Posterior vena cava (tissue), 2 donors: Measurements from ENCODE around the gene TMEM178B. TPM values are rescaled to one million over a fixed set of nuclear protein-coding genes. Genes with fewer than 3 reads are reported as not detected.
"Not testable (repeated sequence)": the region's sequence is repeated elsewhere in the genome, so short reads cannot be mapped to it uniquely, and the experiment has no call there.

ENCODE experiments used
- DNase-seq: peaks from one replicate; pipeline ENCODE4 v3.0.0-alpha.2; 2020; ENCODE audit warnings: low spot score
- intact Hi-C, 2 donors: fragments of 100-400 bp; cut with DNase I; formaldehyde crosslinking; loops; one replicate each; pipeline versions ENCODE4 v1.14.1 to v1.14.2; 2022 to 2023
- total RNA-seq, 2 donors: library from RNA; stranded (reverse); fragmentation: NEBNext Ultra II Directional; extraction: Animal tissue kit (Norgen Biotek cat#: 25700); gene quantifications; one replicate each; pipeline ENCODE4 v1.2.1, GENCODE V29; 2021
- donor health status: DM: yes; HTN: yes; CAD: no.
- donor health status: DM: yes; HTN: yes; CAD: no.

The TMEM178B gene
- total RNA-seq, 2 donors from 2014 or later: 1.00 to 1.2 TPM

DNA sequence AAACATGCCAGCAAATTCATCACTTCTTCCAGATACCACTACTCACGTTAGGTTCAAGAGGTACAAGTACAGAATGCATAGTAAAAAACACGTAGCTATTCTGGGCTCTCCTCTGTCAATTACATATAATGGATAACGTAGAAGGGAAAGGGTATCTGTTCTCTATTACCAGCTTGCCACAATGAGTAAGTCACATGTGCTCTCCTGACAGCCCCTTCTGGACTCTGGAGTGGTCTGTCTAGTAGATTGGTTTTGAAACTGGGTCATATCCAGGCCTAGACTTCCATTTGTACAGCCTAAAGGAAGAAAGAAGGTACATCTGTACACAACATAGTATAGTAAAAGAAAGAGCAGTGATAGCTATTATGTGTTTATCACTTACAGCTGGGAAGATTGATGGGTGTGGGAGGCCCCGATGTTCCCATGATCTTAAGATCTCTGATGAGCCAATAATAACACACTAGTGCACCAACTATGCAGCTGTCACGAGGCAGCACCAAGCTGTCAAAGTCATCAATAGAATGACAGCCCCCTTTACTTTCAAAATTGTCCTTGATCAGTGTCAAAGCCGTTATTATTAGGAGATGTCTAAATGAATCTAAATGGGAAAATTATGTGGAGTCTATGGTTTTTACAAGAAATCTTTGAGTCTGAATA lies 315.4 kb downstream of the TMEM178B start:
- no peak for DNase-seq
- intact Hi-C loops: no loop called here

- DNase-seq: no peak
- intact Hi-C loops: no loop called here
These were observed 316.5 kb downstream of the TMEM178B start for GRCh38 chr7:141390339-141390738.

DNA sequence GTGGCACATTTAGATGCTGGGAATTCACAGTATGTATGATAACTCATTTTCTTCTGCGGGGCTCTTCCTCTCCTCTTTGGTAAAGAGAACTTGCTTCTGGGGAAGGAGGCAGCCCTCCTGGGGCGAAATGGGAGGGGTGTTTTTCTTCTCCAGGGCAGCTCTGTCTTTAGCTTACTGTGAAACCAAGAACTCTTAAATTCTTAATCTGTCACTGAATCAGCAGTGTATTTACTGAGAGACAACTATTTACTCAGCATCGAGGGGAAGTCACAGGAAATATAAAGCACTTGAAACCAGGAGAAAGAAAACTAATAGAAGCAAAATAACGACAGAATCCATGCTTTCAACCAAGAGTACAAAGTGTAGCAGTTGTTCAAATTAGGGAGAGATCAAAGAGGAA lies 319.2 kb downstream of the TMEM178B start:
- intact Hi-C loops: no loop called here
- DNase-seq: no peak

- intact Hi-C loops: no loop called here
- no peak for DNase-seq
These were observed 323.6 kb downstream of the TMEM178B start for GRCh38 chr7:141397236-141398163.

DNA sequence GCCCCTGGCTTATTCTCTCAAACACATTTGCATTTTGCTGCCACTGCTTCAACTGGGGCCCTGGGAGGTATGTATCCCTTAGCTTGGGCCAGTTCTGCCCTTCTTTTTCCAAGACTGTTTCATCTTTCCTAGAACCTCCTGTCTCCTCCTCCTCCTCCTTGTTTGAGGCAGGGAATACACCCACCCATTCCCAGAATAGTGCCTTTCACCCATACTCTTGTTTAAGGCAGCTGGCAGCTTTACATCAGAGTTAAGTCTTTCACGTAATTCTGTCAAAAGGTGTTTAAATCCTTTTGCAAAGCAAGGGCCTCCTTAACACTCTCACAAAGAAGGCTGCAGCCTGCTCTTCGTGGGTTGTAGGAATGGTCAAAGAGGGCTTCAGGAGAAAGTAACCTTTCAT lies 326.5 kb downstream of the TMEM178B start:
- intact Hi-C loops: no loop called here
- DNase-seq: no peak

DNA sequence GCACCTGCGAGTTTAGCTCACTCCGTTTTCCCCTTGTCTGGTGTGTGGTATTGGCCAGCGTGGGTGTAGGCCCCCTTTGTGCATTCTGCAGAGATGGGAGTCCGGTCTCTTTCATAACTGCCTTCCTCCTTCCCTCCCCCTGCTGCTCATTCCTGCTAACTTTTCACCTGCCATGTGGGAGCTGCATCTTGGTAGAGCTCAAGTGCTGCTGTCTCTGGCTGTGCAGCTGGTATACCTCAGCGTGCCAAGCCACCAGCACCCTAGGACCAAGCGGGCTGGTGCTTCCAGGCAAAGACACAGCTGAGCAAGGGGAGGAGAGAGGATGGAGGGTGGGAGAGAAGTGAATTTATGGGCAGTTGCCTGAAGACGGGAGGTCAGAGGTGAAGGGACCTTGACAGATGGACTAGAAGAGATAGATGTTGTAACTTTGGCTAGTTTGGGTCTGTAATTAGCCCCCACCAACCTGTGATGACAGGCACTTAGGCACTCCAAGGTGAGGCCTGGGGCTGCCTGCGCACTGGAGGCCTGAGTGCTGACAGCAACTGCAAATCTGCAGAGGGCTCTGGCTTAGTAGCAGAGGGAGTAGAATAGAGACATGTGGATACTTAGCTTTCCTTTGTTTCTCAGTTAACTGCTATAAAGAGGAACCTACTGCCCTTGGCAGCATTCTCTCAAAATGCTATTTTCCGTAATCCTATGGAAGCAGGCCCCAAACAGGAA lies 328.6 kb downstream of the TMEM178B start:
- intact Hi-C loops: no loop called here
- no peak for DNase-seq

DNA sequence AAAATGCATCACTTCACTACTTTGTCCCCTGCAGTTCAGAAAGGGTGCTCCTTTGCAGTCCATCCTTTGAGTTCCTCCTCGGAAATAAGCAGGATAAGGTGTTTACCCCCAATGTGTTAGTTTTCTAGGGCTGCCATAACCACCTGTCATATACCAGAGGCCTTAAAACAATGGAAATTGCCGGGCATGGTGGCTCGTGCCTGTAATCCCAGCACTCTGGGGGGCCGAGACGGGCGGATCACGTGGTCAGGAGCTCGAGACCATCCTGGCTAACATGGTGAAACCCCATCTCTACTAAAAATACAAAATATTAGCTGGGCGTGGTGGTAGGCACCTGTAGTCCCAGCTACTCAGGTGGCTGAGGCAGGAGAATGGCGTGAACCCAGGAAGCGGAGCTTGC lies 330.0 kb downstream of the TMEM178B start:
- intact Hi-C loops, DNase-seq: not testable (repeated sequence)

- DNase-seq: no peak
- intact Hi-C loops: no loop called here
These were observed 332.5 kb downstream of the TMEM178B start for GRCh38 chr7:141406347-141406746.

DNA sequence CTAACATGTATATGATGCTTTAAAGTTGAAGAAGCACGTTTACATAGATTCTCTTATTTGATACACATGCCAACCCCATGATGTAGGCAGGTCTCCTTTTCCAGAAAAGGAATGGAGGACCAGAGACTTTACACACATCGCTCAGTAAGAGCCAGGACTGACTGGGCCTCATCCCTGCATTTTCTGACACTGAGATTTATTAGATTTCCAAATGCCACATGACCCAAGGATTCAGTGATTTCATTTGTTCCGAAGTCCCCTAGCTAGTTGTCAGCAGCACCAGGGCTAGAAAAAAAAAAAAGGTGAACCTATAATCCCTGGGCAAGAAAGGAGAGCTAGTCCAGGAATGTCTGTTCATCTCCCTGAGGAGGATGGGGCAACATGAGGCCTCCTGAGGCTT lies 334.0 kb downstream of the TMEM178B start:
- DNase-seq: no peak
- intact Hi-C loops: no loop called here

- no peak for DNase-seq
- intact Hi-C loops: no loop called here
These were observed 334.6 kb downstream of the TMEM178B start for GRCh38 chr7:141408440-141408839.

GRCh38 chr7:141409219-141409618 lies 335.4 kb downstream of the TMEM178B start:
- intact Hi-C loops: no loop called here
- no peak for DNase-seq

- intact Hi-C loops: no loop called here
- DNase-seq: no peak
These were observed 336.0 kb downstream of the TMEM178B start for GRCh38 chr7:141409801-141410329.

- DNase-seq: no peak
- intact Hi-C loops: no loop called here
These were observed 336.6 kb downstream of the TMEM178B start for GRCh38 chr7:141410353-141411000.

DNA sequence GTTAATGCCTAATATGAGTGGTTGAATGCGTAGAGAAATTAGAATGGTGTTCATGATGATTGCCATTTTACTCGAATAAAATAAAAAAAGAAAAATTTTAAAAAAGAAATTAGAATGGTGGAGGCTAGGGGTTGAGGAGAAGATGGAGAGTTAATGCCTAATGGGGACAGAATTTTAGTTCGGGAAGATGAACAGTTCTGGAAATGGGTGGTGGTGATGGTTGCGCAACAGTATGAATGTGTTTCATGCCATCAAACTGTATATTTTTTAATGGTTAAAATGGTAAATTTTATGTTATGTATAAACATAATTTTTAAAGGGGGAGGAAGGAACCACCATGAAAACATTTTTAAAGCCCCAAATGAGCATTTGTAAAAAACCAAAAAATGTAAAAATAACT lies 337.3 kb downstream of the TMEM178B start:
- intact Hi-C loops: no loop called here
- no peak for DNase-seq

DNA sequence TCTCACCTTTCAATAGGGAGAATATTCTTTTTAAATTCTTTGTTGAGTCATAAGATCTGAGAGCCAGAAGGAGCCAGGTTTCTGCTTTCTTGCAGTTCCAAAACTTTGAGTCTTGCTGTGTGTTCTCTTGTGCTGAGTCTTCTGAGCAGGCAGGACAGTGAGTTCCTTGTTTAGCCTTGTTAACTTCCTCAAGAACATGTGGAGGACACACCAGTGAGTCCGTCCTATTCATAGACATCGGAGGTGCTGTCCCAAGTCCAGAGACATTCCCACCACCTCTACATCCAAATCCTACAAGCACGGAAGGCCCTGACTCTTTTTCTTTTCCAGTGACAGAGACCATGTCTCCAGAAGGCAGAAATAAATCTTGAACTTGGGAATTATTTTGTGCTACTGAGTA lies 342.1 kb downstream of the TMEM178B start:
- no peak for DNase-seq
- intact Hi-C loops: no loop called here

DNA sequence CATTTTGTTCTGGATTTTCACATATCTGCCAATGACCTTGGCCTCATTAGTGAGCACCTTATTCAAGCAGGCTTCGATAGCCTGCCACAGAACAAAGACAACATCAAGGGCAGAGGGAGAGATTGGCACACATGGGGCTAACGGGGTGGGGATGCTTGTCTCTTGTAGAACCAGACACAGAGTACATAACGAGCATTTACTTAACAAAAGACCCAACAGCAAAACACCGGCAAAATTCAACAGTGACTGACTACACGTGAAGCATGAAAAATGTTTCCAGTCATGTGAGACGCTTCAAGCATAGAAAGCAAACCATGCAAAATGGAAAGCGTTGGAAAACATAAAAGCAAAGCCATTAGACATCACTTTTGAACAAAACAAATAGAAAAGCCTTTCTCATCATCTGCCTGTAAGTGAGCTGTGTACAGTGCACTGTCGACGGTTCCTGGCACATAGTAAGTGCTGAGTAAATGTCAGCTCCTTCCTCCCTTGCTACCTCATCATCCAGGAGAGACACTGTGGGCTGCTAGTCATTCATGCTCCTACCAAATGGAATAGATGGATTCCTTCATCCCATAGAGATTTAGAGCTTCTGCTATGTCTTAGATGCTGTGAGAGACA lies 342.9 kb downstream of the TMEM178B start:
- no peak for DNase-seq
- intact Hi-C loops: no loop called here

GRCh38 chr7:141417506-141417905 lies 343.6 kb downstream of the TMEM178B start:
- intact Hi-C loops: no loop called here
- no peak for DNase-seq

GRCh38 chr7:141418066-141418465 lies 344.2 kb downstream of the TMEM178B start:
- no peak for DNase-seq
- intact Hi-C loops: no loop called here

- intact Hi-C loops: no loop called here
- DNase-seq: no peak
These were observed 347.4 kb downstream of the TMEM178B start for GRCh38 chr7:141421306-141421705.
